ENCODE data around the gene AICDA.

The AICDA gene

GRCh38 chr12:8603286-8603685 lies 9.4 kb downstream of the AICDA start:
- Histone ChIP-seq H3K9me3 (ENCODE audit: insufficient read depth, low read depth, low read length) (no peaks in the 10 kb centered on the region), H3K79me2 (ENCODE audit: insufficient read depth, low read length) (no peaks in the 10 kb centered on the region), H4K20me1 (ENCODE audit: insufficient read depth, low read length, poor library complexity, severe bottlenecking) (no peaks in the 10 kb centered on the region), H3K4me3 (ENCODE audit: low read length, poor library complexity, severe bottlenecking) (no peak overlapping the region), H2AFZ (ENCODE audit: low read length) (no peak overlapping the region), H3F3A (ENCODE audit: low read depth) (no peaks in the 10 kb centered on the region), H3K4me2 (ENCODE audit: low read depth, low read length, poor library complexity, severe bottlenecking) (no peak overlapping the region), H3K4me1 (ENCODE audit: insufficient read depth, low read length, poor library complexity, severe bottlenecking) (no peaks in the 10 kb centered on the region), H3K9me2 (replicated peaks; ENCODE audit: low read depth, low read length) (no peaks in the 10 kb centered on the region), H3K27me3 (ENCODE audit: insufficient read depth, low read length, poor library complexity, severe bottlenecking) (no peaks in the 10 kb centered on the region), H3K36me3 (ENCODE audit: insufficient read depth, low read length) (no peaks in the 10 kb centered on the region), H3K9ac (ENCODE audit: low read depth, low read length, poor library complexity, severe bottlenecking) (no peak overlapping the region)
- no peak for TF ChIP-seq EZH2phosphoT487 (IDR thresholded peaks at IDR 0.05; ENCODE audit: borderline replicate concordance)
- no peak for TF ChIP-seq CTCF (conservative IDR thresholded peaks at IDR 0.05; ENCODE audit: low read length)

- H3K4me1 ChIP-seq (ENCODE audit: insufficient read depth, low read length, poor library complexity, severe bottlenecking): no peaks in the 10 kb centered on the region
These were observed 16.1 kb downstream of the AICDA start for GRCh38 chr12:8596561-8596960.

GRCh38 chr12:8594072-8594471 lies 18.6 kb downstream of the AICDA start:
- no peaks in the 10 kb centered on the region for H4K20me1 ChIP-seq (ENCODE audit: insufficient read depth, low read length, poor library complexity, severe bottlenecking)
- no peaks in the 10 kb centered on the region for H3K79me2 ChIP-seq (ENCODE audit: insufficient read depth, low read length)
- no peaks in the 10 kb centered on the region for H3K9me3 ChIP-seq (ENCODE audit: insufficient read depth, low read depth, low read length)
- H3F3A ChIP-seq (ENCODE audit: low read depth): no peaks in the 10 kb centered on the region
- no peak overlapping the region for H3K9ac ChIP-seq (ENCODE audit: low read depth, low read length, poor library complexity, severe bottlenecking)
- H3K27me3 ChIP-seq (ENCODE audit: insufficient read depth, low read length, poor library complexity, severe bottlenecking): no peaks in the 10 kb centered on the region
- H3K36me3 ChIP-seq (ENCODE audit: insufficient read depth, low read length): no peaks in the 10 kb centered on the region
- H3K4me1 ChIP-seq (ENCODE audit: insufficient read depth, low read length, poor library complexity, severe bottlenecking): peaks cover 5% of the 10 kb centered on the region
- no peaks in the 10 kb centered on the region for H3K9me2 ChIP-seq (replicated peaks; ENCODE audit: low read depth, low read length)
- TF ChIP-seq CTCF (conservative IDR thresholded peaks at IDR 0.05; ENCODE audit: low read length) (no peak), EZH2phosphoT487 (IDR thresholded peaks at IDR 0.05; ENCODE audit: borderline replicate concordance) (no peak)
- no peak overlapping the region for H2AFZ ChIP-seq (ENCODE audit: low read length)
- H3K4me3 ChIP-seq (ENCODE audit: low read length, poor library complexity, severe bottlenecking): no peak overlapping the region
- H3K4me2 ChIP-seq (ENCODE audit: low read depth, low read length, poor library complexity, severe bottlenecking): no peak overlapping the region

More at GRCh38 chr12:8596561-8596960, 16.1 kb downstream of the AICDA start:
- no peaks in the 10 kb centered on the region for H3F3A ChIP-seq (ENCODE audit: low read depth)
- no peaks in the 10 kb centered on the region for H3K36me3 ChIP-seq (ENCODE audit: insufficient read depth, low read length)
- H3K27me3 ChIP-seq (ENCODE audit: insufficient read depth, low read length, poor library complexity, severe bottlenecking): no peaks in the 10 kb centered on the region
- no peak overlapping the region for H3K9ac ChIP-seq (ENCODE audit: low read depth, low read length, poor library complexity, severe bottlenecking)
- H3K4me2 ChIP-seq (ENCODE audit: low read depth, low read length, poor library complexity, severe bottlenecking): no peak overlapping the region
- no peak overlapping the region for H2AFZ ChIP-seq (ENCODE audit: low read length)
- no peaks in the 10 kb centered on the region for H3K79me2 ChIP-seq (ENCODE audit: insufficient read depth, low read length)
- H4K20me1 ChIP-seq (ENCODE audit: insufficient read depth, low read length, poor library complexity, severe bottlenecking): no peaks in the 10 kb centered on the region
- TF ChIP-seq EZH2phosphoT487 (IDR thresholded peaks at IDR 0.05; ENCODE audit: borderline replicate concordance) (no peak), CTCF (conservative IDR thresholded peaks at IDR 0.05; ENCODE audit: low read length) (no peak)
- H3K9me3 ChIP-seq (ENCODE audit: insufficient read depth, low read depth, low read length): no peaks in the 10 kb centered on the region
- no peaks in the 10 kb centered on the region for H3K9me2 ChIP-seq (replicated peaks; ENCODE audit: low read depth, low read length)
- no peak overlapping the region for H3K4me3 ChIP-seq (ENCODE audit: low read length, poor library complexity, severe bottlenecking)
